Skeletal muscle satellite cell (primary cell): ENCODE measurements around the gene TAX1BP1.
"Not testable (repeated sequence)": the region's sequence is repeated elsewhere in the genome, so short reads cannot be mapped to it uniquely, and the experiment has no call there.

Experiments used
- H3K27me3 ChIP-seq: 2 replicates; pipeline ENCODE4 v1.7.0; 2013; ENCODE audit warnings: low read length; ENCODE audit not compliant: control insufficient read depth, insufficient read depth
- H3K36me3 ChIP-seq: 2 replicates; pipeline ENCODE4 v1.7.0; 2013; ENCODE audit warnings: mild to moderate bottlenecking, control low read depth, low read length; ENCODE audit not compliant: insufficient read depth
- H3K4me1 ChIP-seq: 2 replicates; pipeline ENCODE4 v1.7.0; 2013; ENCODE audit warnings: low read length; ENCODE audit not compliant: control insufficient read depth, insufficient read depth
- H3K4me2 ChIP-seq: 2 replicates; pipeline ENCODE4 v1.7.0; 2013; ENCODE audit warnings: mild to moderate bottlenecking, low read length
- H3K4me3 ChIP-seq: 2 replicates; pipeline ENCODE4 v1.7.0; 2013; ENCODE audit warnings: low read length
- H3K9ac ChIP-seq: 2 replicates; pipeline ENCODE4 v1.7.0; 2013; ENCODE audit warnings: mild to moderate bottlenecking, low read depth, low read length, moderate library complexity
- H3K9me3 ChIP-seq: replicated peaks from 2 replicates; pipeline ENCODE4 v1.7.0; 2013; ENCODE audit warnings: mild to moderate bottlenecking, control low read depth, low read length

Gene TAX1BP1

DNA sequence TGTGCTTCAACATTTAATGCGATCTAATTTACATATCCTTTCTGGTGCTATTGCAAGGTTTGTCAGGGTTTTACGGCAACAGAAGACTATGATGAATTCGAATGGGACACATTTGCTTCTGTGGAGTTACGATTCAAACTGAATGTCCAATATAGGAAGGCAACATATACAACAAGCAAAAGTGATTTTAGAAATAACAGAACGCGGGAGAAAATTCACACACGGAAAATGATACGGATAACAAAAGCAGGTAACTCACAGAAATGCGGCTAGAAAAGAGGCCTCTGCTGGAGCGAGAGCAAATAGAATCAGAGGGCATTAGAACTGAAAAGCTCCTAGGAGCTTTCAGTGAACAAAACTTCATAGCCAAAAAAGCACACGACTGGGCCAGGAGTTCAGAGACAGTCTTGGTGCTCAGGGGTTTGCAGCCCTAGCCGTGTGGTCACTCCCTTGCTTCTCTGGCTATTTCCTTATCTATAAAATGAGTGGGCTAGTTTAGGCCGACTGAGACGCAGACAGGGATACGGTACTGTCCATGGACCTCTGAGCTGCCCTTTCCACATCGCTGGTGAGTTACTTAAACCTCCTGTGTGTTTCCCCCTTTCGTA is 557 bp upstream of the TAX1BP1 start:
- Histone ChIP-seq H3K4me3 (peak overlapping the region; percentile 89), H3K9ac (peak overlapping the region; percentile 98), H3K4me2 (peak overlapping the region; percentile 81), H3K4me1 (peaks cover 7% of the 10 kb centered on the region), H3K9me3 (no peaks in the 10 kb centered on the region), H3K36me3 (no peaks in the 10 kb centered on the region), H3K27me3 (no peaks in the 10 kb centered on the region)

DNA sequence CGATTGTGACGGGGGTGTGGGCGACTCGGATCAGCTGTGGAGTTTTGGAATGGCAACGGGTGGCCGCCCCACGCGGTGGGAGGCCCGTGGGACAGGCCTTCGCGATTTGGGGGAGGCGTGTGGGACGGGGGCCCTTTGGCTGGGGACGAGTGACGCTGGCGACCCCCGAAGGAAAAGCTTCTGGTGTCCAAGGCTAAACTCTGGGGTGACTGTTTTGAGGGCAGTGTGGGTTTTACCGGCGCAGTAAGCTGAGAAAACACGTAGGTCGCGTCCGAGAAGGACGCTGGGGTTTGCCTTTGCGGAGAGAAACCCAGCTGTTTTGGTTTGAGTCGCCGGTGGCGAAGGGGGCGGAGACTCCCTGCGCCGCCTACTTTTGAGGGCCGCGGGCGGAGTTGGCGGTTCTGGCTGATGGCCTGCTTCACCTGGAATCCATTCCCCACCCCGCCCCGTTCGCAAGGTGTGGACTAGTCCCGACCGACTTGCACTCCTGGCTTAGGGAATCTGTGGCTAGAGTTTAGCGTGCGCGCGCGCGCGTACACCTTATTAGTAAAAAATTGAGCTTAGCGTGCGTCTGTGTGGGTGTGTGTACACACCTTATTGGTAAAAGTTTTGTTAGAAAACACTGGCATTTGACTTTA is 606 bp downstream of the TAX1BP1 start:
- H3K9me3 ChIP-seq = no peaks in the 10 kb centered on the region
- no peaks in the 10 kb centered on the region for H3K27me3 ChIP-seq
- no peaks in the 10 kb centered on the region for H3K36me3 ChIP-seq
- peak overlapping the region; percentile 89 for H3K4me3 ChIP-seq
- peaks cover 16% of the 10 kb centered on the region for H3K4me1 ChIP-seq
- H3K4me2 ChIP-seq = peak overlapping the region; percentile 81
- H3K9ac ChIP-seq = peak overlapping the region; percentile 98

DNA sequence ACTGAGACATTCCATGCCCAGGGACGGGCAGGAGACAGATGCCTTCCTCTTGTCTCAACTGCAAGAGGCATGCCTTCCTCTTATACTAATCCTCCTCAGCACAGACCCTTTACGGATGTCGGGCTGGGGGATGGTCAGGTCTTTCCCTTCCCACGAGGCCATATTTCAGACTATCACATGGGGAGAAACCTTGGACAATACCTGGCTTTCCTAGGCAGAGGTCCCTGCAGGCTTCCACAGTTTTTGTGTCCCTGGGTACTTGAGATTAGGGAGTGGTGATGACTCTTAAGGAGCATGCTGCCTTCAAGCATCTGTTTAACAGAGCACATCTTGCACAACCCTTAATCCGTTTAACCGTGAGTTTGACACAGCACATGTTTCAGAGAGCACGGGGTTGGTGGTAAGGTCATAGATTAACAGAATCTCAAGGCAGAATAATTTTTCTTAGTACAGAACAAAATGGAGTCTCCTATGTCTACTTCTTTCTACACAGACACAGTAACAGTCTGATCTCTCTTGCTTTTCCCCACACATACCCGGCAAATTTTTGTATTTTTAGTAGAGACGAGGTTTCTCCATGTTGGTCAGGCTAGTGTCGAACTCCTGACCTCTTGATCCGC is 2.2 kb downstream of the TAX1BP1 start:
- not testable (repeated sequence) for H3K36me3 ChIP-seq, H3K9ac ChIP-seq, H3K4me2 ChIP-seq, H3K27me3 ChIP-seq, H3K4me3 ChIP-seq, H3K9me3 ChIP-seq
- H3K4me1 ChIP-seq = peaks cover 27% of the 10 kb centered on the region

DNA sequence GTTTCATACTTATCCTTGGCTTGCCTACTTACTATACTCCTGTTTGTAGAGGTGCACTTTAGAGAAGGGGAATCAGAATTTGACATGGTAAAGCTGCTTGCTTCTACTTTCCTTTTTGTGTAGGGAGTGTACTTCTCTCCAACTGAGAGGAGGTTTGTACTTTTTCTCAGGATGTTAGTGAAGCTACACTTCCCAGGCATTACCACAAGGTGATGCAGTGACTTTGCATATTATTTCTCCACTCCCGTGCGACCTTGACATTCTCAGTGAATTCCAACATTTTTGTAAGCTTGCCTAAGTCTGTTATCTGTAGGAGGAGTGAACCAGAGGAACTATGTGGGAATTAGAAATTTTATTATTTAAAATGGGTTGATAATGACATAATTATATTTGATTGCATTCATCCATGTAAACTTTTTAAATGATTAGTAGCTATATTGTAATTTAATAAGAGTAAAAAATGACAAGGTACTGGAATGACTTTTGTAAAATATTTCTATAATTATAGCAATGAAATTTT is 5.2 kb downstream of the TAX1BP1 start:
- Histone ChIP-seq H3K9ac (peak overlapping the region; percentile 55), H3K4me3 (no peak overlapping the region), H3K27me3 (no peaks in the 10 kb centered on the region), H3K4me2 (peak overlapping the region; percentile 31), H3K9me3 (no peaks in the 10 kb centered on the region), H3K36me3 (peaks cover 12% of the 10 kb centered on the region), H3K4me1 (peaks cover 23% of the 10 kb centered on the region)

DNA sequence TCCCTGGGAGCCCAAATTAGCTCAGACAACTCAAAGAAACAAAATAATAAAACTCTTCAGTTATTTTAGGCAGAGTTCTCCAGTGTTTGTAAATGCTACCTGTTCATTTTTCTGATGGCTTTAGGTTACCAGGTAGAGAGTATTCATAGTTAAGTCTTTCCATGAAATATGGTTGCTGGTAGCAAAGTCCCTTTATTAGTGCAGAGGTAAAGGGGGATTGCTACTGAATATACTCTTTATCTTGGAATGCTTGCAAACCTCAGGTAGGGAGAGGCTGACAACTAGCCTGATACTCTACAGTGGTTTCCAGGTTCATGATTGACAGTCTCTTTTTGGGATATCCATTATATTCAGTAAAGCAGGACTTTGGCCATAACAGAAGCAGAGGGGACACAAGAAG is 6.5 kb downstream of the TAX1BP1 start:
- H3K4me1 ChIP-seq = peaks cover 21% of the 10 kb centered on the region
- H3K27me3 ChIP-seq = no peaks in the 10 kb centered on the region
- no peaks in the 10 kb centered on the region for H3K9me3 ChIP-seq
- H3K9ac ChIP-seq = no peak overlapping the region
- no peak overlapping the region for H3K4me2 ChIP-seq
- H3K36me3 ChIP-seq = peaks cover 24% of the 10 kb centered on the region
- H3K4me3 ChIP-seq = no peak overlapping the region

DNA sequence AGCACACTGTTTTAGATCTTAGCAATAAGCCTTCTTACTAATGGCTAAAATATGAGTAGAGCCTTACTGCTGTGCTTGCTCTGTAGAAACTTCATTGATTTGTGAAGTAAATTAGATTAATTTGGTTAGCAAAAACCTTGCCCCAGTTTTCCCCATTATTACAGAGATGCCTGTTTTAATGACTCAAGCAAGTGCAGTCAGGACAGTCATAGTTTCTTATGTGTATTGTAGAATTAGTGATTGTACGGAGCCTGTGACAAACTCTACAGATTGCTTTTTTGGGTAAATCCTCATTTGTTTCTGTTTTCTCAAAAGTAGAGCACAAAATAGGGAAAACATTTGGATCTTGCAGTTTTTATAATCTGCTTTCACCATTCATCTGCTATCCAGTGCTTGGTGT is 7.0 kb downstream of the TAX1BP1 start:
- Histone ChIP-seq H3K4me2 (no peak overlapping the region), H3K4me3 (no peak overlapping the region), H3K9me3 (no peaks in the 10 kb centered on the region), H3K4me1 (peaks cover 23% of the 10 kb centered on the region), H3K27me3 (no peaks in the 10 kb centered on the region), H3K9ac (no peak overlapping the region), H3K36me3 (peaks cover 28% of the 10 kb centered on the region)

DNA sequence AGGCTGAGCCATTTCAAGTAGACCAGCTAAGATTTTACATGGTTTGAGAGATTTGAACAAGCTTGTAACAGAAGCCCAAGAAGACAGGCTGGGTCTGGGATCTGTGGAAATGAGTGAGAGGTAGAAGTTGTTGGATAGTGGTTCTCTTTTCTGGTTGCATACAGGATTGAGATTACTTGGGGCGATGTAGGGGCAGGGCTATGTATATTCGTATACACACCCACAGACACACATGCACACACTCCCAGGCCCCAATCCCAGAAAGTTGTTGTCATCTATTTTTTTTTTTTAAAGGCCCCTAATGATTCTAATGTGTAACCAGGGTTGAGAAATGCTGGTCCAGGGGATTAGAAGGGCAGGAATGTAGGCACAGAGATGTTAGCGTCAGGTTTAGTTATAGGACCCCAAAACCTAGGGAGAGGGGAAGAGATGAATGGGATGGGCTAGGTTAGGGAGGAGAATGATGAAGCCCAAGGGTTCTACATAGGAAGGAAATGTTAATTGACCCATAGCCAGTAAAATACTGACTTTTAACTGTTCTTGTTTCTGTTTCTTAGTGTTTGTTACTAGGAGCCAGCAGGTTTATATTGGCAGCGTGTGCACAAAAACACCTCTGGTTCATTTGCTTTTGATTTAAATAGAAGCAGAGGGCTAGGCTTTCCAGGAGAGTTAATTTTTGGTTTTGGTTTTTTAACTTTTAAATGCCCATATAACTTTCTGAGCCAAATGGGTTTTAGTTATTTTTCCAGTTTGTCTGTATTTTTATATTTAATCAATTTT is 7.8 kb downstream of the TAX1BP1 start:
- no peaks in the 10 kb centered on the region for H3K27me3 ChIP-seq

DNA sequence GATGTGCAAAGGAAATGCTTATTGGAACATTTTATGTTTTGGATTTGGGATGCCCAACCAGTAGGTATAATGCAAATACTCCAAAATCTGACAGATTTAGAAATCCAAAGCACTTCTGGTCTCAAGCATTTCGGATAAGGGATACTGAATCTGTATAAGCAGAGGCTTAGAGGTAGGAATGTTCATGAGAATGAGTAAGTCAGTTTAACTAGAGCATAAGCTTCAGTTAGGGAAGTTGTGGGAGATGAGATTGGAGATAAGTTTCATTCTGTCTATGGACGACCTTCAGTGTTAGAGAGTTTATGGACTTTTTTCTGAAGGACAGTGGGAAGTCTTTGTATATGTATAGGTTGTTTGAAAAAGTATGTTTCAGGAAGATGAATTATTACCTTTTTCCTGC is 10.4 kb downstream of the TAX1BP1 start:
- Histone ChIP-seq H3K9ac (no peak overlapping the region), H3K36me3 (peaks cover 34% of the 10 kb centered on the region), H3K4me1 (peaks cover 20% of the 10 kb centered on the region), H3K27me3 (no peaks in the 10 kb centered on the region), H3K9me3 (no peaks in the 10 kb centered on the region), H3K4me2 (no peak overlapping the region), H3K4me3 (no peak overlapping the region)

More for the DNA sequence above, 7.8 kb downstream of the TAX1BP1 start:
- Histone ChIP-seq H3K9me3 (no peaks in the 10 kb centered on the region), H3K9ac (no peak overlapping the region), H3K4me2 (no peak overlapping the region), H3K36me3 (peaks cover 28% of the 10 kb centered on the region), H3K4me3 (no peak overlapping the region), H3K4me1 (peaks cover 27% of the 10 kb centered on the region)

DNA sequence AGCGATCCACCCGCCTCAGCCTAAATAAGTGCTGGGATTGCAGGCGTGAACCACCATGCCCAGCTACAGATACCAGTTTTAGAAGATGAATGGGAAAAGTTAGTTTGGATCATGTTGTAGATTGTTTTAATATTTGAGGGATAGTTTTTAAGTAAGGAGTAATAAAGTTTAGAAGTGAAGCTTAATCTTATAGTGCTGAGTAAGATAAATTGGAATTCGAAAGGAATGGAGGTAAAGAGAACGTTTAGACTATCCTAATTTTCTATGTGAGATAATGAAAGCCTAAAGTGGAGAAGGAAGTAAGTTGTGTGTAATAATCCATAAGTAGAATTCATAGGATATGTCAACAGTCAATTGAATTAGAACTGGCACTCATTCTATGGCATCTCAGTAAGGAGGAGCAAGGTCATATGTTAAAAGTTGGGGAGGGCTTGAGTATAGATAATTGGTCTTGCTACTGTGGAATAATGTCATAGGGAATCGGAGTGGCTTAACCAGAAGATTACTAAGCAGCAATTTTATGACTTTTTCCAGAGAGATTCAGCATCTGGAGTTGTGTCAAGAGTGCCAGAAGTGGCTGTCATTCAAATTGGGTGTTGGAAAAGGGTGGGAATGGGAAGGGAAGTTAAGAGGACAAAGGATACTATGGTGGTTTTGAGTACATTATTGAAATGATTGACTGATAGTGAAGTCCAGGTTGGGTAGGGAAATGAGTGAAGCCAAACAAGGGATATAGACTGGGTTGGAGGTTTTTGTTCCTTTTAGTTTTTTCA is 12.1 kb downstream of the TAX1BP1 start:
- H3K27me3 ChIP-seq = no peaks in the 10 kb centered on the region
- H3K4me2 ChIP-seq = peak overlapping the region; percentile 23
- H3K4me3 ChIP-seq = no peak overlapping the region
- H3K9ac ChIP-seq = no peak overlapping the region
- peaks cover 43% of the 10 kb centered on the region for H3K36me3 ChIP-seq
- peaks cover 7% of the 10 kb centered on the region for H3K4me1 ChIP-seq
- H3K9me3 ChIP-seq = no peaks in the 10 kb centered on the region

DNA sequence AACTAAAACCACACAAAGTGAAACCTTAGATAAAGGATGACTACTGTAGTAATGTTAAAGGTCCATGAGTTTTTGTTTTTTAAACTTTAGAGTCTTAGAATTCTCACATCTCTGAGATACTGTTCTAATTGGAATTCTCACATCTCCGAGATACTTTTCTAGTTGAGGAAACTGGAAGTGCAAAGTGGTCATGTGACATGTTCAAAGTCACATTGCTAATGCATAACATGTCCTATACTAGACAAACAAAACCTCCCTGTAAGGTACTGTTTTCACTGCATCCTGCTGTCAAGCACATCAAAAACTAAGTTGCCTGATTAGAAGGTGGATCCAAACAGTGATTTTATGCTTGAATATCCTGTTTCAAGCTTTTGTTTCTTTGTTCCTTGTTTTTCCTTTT is 13.9 kb downstream of the TAX1BP1 start:
- no peak overlapping the region for H3K9ac ChIP-seq
- no peaks in the 10 kb centered on the region for H3K27me3 ChIP-seq
- H3K9me3 ChIP-seq = no peaks in the 10 kb centered on the region
- peaks cover 7% of the 10 kb centered on the region for H3K4me1 ChIP-seq
- H3K4me3 ChIP-seq = no peak overlapping the region
- H3K36me3 ChIP-seq = peaks cover 52% of the 10 kb centered on the region
- no peak overlapping the region for H3K4me2 ChIP-seq

DNA sequence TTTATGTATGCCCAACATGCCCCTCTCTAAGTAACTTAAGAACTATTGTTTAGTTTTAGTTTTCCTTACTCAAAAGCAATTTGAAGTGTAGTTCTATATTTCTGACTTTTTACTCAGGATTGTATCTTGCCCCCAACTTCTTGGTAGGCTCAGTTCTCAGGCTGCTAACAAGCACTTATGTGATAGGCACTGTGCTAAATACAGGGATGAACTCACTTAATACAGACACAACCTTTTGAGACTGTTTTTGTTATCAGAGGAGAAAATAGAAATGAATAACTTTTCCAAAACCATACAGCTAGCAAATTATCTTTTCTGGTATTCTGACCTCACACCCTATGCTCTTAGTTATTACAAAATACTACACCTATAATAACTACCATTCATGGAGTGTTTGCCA is 16.3 kb downstream of the TAX1BP1 start:
- H3K9me3 ChIP-seq = no peaks in the 10 kb centered on the region
- H3K9ac ChIP-seq = no peak overlapping the region
- peaks cover 7% of the 10 kb centered on the region for H3K4me1 ChIP-seq
- no peaks in the 10 kb centered on the region for H3K27me3 ChIP-seq
- peaks cover 35% of the 10 kb centered on the region for H3K36me3 ChIP-seq
- H3K4me3 ChIP-seq = no peak overlapping the region
- no peak overlapping the region for H3K4me2 ChIP-seq
